NCI-H748 treated with DMSO at 0.1 percent for 48 hours (cell line): ENCODE results near the gene RAPGEF2.
"Not testable (repeated sequence)": the region's sequence is repeated elsewhere in the genome, so short reads cannot be mapped to it uniquely, and the experiment has no call there.

Experiments used
- DNase-seq: peaks from one replicate; lab custom pipeline; 2025; lab: John Stamatoyannopoulos, UW

The RAPGEF2 gene

GRCh38 chr4:159374749-159375530 lies 272.1 kb downstream of the RAPGEF2 start:
- DNase-seq = no peak

GRCh38 chr4:159376289-159376688 lies 273.4 kb downstream of the RAPGEF2 start:
- no peak for DNase-seq

GRCh38 chr4:159378056-159378616 lies 275.3 kb downstream of the RAPGEF2 start:
- no peak for DNase-seq

GRCh38 chr4:159379064-159379463 lies 276.2 kb downstream of the RAPGEF2 start:
- DNase-seq = not testable (repeated sequence)

- DNase-seq = no peak
Observed at GRCh38 chr4:159379836-159380235, 277.0 kb downstream of the RAPGEF2 start.

DNA sequence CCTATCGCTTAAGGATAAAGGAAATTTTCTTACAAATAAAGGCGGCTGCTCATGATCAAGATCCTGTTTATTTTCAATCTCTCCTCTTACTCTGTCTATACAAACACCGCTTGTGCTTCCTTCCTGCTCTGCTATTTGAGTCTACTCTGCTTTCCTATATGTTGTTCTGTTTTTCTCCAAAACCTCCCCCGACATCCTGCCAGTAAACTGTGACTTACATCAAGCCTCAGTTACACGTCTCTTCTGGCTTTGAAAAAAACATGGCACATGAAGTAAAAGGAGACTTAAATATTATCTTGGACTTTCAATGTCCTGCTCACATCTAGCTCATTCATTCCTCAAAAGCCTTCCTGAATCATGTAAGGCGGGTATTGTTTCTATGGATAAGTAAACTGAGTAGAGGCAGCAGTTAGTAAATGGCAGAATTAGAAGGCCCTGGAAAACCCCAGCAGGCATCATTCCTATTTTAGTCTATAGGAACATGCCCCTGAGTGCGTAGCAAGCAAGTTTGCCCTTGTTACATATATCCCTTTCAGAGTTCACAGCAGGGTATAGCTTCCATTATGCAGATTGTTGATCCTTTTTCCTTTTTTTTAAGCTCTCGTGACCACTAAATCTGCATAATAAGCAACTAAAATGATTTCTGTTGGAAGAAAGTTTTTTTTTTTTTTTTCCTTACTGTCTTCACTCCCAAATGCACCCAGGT lies 280.1 kb downstream of the RAPGEF2 start:
- no peak for DNase-seq

GRCh38 chr4:159383562-159383931 lies 280.7 kb downstream of the RAPGEF2 start:
- no peak for DNase-seq

GRCh38 chr4:159384017-159384416 lies 281.1 kb downstream of the RAPGEF2 start:
- no peak for DNase-seq

DNA sequence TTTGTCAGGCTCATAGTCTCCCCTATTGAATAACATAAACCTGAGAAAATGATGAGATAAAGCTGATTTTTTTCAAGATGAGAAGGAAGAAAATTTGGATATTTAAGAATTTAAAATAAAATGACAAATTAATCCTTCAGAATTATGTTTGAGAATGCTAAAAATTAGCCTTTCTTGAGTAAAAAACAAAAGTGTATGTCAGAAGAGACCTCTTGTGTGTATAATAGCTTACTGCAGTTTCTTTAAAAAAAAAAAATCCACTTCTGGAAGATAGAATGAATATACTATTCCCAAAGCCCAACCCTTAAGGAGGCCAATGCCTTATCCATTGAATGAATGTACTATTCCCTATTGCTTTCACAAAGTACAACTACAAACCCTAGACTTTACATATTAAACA lies 281.8 kb downstream of the RAPGEF2 start:
- DNase-seq = no peak

- DNase-seq = no peak
Observed at GRCh38 chr4:159386620-159387019, 283.7 kb downstream of the RAPGEF2 start.

DNA sequence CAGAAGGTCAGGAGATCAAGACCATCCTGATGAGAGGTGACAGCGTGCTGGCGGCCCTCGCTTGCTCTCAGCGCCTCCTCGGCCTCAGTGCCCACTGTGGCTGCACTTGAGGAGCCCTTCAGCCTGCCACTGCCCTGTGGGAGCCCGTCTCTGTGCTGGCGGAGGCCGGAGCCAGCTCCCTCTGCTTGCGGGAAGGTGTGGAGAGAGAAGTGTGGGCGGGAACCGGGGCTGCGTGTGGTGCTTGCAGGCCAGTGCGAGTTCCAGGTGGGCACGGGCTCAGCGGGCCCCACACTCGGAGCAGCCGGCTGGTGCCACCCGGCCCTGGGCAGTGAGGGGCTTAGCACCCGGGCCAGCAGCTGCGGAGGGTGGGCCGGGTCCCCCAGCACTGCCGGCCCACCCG lies 286.9 kb downstream of the RAPGEF2 start:
- DNase-seq = no peak

- no peak for DNase-seq
Observed at GRCh38 chr4:159390648-159391047, 287.8 kb downstream of the RAPGEF2 start.

- no peak for DNase-seq
Observed at GRCh38 chr4:159395693-159396092, 292.8 kb downstream of the RAPGEF2 start.

DNA sequence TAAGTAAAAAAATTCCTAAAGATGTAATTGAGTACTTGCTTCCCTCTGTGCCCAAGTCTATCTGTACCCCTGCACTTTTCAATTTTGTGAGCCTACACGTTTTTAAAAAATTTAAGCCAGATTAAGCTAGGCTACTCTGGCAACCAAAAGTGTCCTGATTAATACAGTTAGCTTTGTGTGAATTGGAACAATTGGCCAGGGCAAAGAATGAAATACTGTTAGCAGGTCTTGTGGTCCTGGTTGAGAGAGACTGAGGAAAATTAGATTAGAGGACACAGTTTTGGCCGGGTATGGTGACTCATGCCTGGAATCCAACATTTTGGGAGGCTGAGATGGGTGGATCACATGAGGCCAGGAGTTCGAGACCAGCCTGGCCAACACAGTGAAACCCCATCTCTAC lies 293.3 kb downstream of the RAPGEF2 start:
- DNase-seq = no peak

- DNase-seq = no peak
Observed at GRCh38 chr4:159398236-159398638, 295.4 kb downstream of the RAPGEF2 start.

DNA sequence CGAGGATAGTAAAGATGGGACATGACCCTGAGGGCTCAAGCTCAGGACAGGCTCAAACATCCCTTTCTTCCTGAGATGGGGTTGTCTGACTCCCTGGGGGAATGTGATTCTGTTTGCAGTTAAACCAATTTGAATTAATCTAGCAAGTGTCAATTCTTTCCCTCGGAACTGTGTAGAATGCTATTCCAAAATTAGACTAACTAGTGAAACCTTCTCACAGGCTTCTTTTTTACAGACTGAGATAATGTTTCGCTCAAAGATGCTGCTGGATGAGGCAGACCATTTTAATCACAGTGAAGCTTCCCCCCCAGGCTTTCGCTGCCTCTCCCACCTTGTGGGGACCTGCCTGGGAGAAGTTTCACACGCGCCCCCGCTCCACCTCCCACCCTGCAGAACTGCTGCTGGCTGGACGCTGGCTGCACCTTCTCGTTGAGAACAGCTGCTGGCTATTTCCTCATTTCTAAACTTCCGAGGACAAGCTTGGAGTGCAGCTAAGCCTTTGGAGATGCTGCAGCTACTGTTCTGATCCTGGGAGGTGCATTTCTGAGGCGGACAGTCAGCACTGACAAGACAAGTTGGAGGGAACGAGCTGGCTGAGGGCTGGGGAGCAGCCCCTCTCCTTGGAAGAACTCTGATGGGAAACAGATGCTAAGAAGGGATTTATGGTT lies 297.8 kb downstream of the RAPGEF2 start:
- DNase-seq = no peak

DNA sequence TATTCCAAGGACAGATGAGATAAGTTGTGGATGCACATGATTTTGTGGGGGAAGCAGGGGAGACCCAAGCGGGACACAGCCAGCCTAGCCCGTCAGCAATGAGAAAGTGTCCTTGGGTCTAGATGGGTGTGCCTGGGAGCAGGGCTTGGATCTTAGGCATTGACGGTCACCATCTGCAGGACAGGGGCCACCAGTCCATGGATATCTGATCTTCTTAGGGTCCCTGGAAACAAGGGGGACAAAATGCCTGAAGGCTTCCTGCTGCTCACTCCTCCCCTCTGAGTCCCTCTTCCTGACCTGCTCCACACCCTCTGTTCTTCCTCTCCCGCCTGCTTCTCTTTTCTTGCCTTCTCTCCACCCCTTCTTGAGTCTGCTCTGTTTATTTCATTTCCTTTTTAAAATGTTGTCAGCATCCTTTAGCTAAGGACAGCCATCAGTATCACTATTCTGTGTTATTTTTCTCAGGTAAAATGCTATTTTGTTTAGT lies 298.4 kb downstream of the RAPGEF2 start:
- no peak for DNase-seq

- no peak for DNase-seq
Observed at GRCh38 chr4:159401791-159402380, 299.0 kb downstream of the RAPGEF2 start.
